K562 (cell line): ENCODE data around the gene ANK3. TPM values are rescaled to one million over a fixed set of nuclear protein-coding genes. Genes with fewer than 3 reads are reported as not detected.

Experiments
- ATAC-seq: fragments of 200-7000 bp; cut with Tn5 transposase; 3 replicates; pipeline ENCODE4 v1.9.1; 2020; ENCODE audit warnings: moderate library complexity
- BruUV-seq: library from RNA; stranded (reverse); fragments of 400-500 nt; replicated peaks from 2 replicates; lab custom pipeline; 2021; lab: Mats Ljungman, UMichigan
- CTCF ChIA-PET: fragments of 300-600 bp; formaldehyde crosslinking; extraction: SDS; loops from one replicate; lab custom pipeline; 2021; ENCODE audit warnings: low intra/inter-chr PET ratio; lab: Yijun Ruan, JAX
- POLR2A ChIA-PET: fragments of 300-600, 350-650 bp; sonication (Branson Sonifier 250); formaldehyde crosslinking; extraction: SDS; loops from one replicate; lab custom pipeline; 2021; ENCODE audit warnings: antibody characterized with exemption, inconsistent platforms; lab: Yijun Ruan, JAX
- DNase-seq, 4 experiments: peaks; one replicate each; pipeline versions ENCODE4 v3.0.0 to v3.0.0-alpha.2; 2011 to 2018; ENCODE audit warnings: low spot score in 3 of 4, mixed read lengths in 3 of 4; ENCODE audit errors: extremely low read depth in 1 of 4
- FAIRE-seq: peaks from 2 replicates; lab custom pipeline; 2011; peaks lifted over from hg19 to GRCh38; lab: Jason Lieb, UNC
- H2AFZ ChIP-seq: 2 replicates; pipeline ENCODE4 v1.6.0; 2011; ENCODE audit warnings: low read depth, low read length, control low read depth, inconsistent platforms
- H3K27ac ChIP-seq: fragments of 200-600 bp; 3 replicates; pipeline ENCODE4 v1.8.0; 2011; ENCODE audit warnings: low read depth, mild to moderate bottlenecking, control low read depth, inconsistent platforms, low read length, moderate library complexity, mixed read lengths; ENCODE audit errors: extremely low read depth
- H3K27me3 ChIP-seq, 2 experiments: fragments of 300-600 bp in 1 of 2; 2 replicates in 1 of 2; 3 replicates in 1 of 2; pipeline versions ENCODE4 v1.6.0 to v1.8.0; 2011; ENCODE audit warnings: inconsistent platforms in 2 of 2, low read length in 2 of 2, mild to moderate bottlenecking in 1 of 2, mixed read lengths in 1 of 2, moderate library complexity in 1 of 2; ENCODE audit not compliant: control insufficient read depth in 2 of 2, insufficient read depth in 2 of 2
- H3K36me3 ChIP-seq: fragments of 300-600 bp; 3 replicates; pipeline ENCODE4 v1.8.0; 2011; ENCODE audit warnings: mild to moderate bottlenecking, low read length, inconsistent platforms; ENCODE audit not compliant: control insufficient read depth, insufficient read depth
- H3K4me1 ChIP-seq, 2 experiments: fragments of 200-600 bp in 1 of 2; replicated peaks in 1 of 2; 2 replicates in 1 of 2; 3 replicates in 1 of 2; pipeline versions ENCODE4 v1.5.1 to v1.8.0; 2011; ENCODE audit warnings: inconsistent platforms in 2 of 2, low read length in 2 of 2, mild to moderate bottlenecking in 1 of 2, mixed read lengths in 1 of 2, moderate library complexity in 1 of 2; ENCODE audit not compliant: control insufficient read depth in 2 of 2, insufficient read depth in 2 of 2
- H3K4me2 ChIP-seq: 2 replicates; pipeline ENCODE4 v1.6.1; 2011; ENCODE audit warnings: low read length, control low read depth, inconsistent platforms, mixed read lengths; ENCODE audit not compliant: insufficient read depth
- H3K4me3 ChIP-seq: fragments of 200-600 bp; sonication (generic), shearing (Covaris generic); 2 replicates; pipeline ENCODE4 v1.5.1; 2016; ENCODE audit warnings: control low read depth, inconsistent platforms
- H3K79me2 ChIP-seq: fragments of 200-600 bp; 3 replicates; pipeline ENCODE4 v1.8.0; 2011; ENCODE audit warnings: low read length, inconsistent platforms; ENCODE audit not compliant: control insufficient read depth, insufficient read depth
- H3K9ac ChIP-seq, 2 experiments: 2 replicates each; pipeline versions ENCODE4 v1.6.0 to v1.6.1; 2011; ENCODE audit warnings: low read depth in 2 of 2, low read length in 2 of 2, control low read depth in 1 of 2, inconsistent platforms in 1 of 2, mild to moderate bottlenecking in 1 of 2, mixed read lengths in 1 of 2; ENCODE audit not compliant: insufficient read depth in 1 of 2
- H3K9me1 ChIP-seq: one replicate; pipeline ENCODE4 v1.6.0; 2011; ENCODE audit warnings: inconsistent platforms, mild to moderate bottlenecking, low read length, moderate library complexity; ENCODE audit not compliant: control insufficient read depth, insufficient read depth
- H3K9me3 ChIP-seq: replicated peaks from 2 replicates; pipeline ENCODE4 v1.5.1; 2011; ENCODE audit warnings: low read depth, low read length, inconsistent platforms; ENCODE audit not compliant: control insufficient read depth, insufficient read depth
- H4K20me1 ChIP-seq: replicated peaks from 2 replicates; pipeline ENCODE4 v1.6.1; 2011; ENCODE audit warnings: low read length, inconsistent platforms, mixed read lengths; ENCODE audit not compliant: control insufficient read depth, insufficient read depth
- CBX2 ChIP-seq: fragments of 200-600 bp; sonication (generic); IDR thresholded peaks from one replicate; pipeline ENCODE4 v1.6.1; 2012; ENCODE audit warnings: mild to moderate bottlenecking, low read length, inconsistent platforms; ENCODE audit not compliant: insufficient read depth, poor library complexity, severe bottlenecking
- DNMT1 ChIP-seq: fragments of 450-650 bp; IDR thresholded peaks from 2 replicates; pipeline ENCODE4 v1.6.1; 2016; ENCODE audit warnings: antibody characterized with exemption, mild to moderate bottlenecking
- DPF2 ChIP-seq: fragments of 450-650 bp; IDR thresholded peaks from 2 replicates; pipeline ENCODE4 v1.6.1; 2016
- GTF3C2 ChIP-seq: IDR thresholded peaks from 3 replicates; pipeline ENCODE4 v1.6.1; 2011; ENCODE audit warnings: borderline replicate concordance, mild to moderate bottlenecking, moderate library complexity; ENCODE audit not compliant: insufficient read length; ENCODE audit errors: extremely low read depth
- IRF1 ChIP-seq: sonication (generic); formaldehyde crosslinking; IDR thresholded peaks from 2 replicates; pipeline ENCODE4 v1.8.0; 2022; ENCODE audit warnings: missing genetic modification reagents, mild to moderate bottlenecking, borderline replicate concordance
- POLR2AphosphoS5 ChIP-seq: IDR thresholded peaks from 2 replicates; pipeline ENCODE4 v1.6.1; 2011; ENCODE audit warnings: mild to moderate bottlenecking, low read depth, low read length, moderate library complexity; ENCODE audit not compliant: control insufficient read depth, insufficient read depth
- RNF219 ChIP-seq: fragments of 250-450 bp; sonication (Bioruptor Pico); IDR thresholded peaks from 2 replicates; pipeline ENCODE4 v1.5.0; 2022; ENCODE audit warnings: mild to moderate bottlenecking
- SMAD4 ChIP-seq: fragments of 250-450 bp; sonication (Bioruptor Pico); conservative IDR thresholded peaks from 2 replicates; pipeline ENCODE4 v1.8.0; 2021; ENCODE audit warnings: inconsistent platforms, mild to moderate bottlenecking, moderate library complexity
- ZC3H8 ChIP-seq: fragments of 450-650 bp; IDR thresholded peaks from 2 replicates; pipeline ENCODE4 v1.6.1; 2017
- ZNF253 ChIP-seq: fragments of 250-450 bp; sonication (Bioruptor Pico); conservative IDR thresholded peaks from 2 replicates; pipeline ENCODE4 v1.6.1; 2021; ENCODE audit warnings: mild to moderate bottlenecking
- WGBS: fragments of 100-300 bp; shearing (Covaris generic); methylation state at CpG from one replicate; pipeline ENCODE4 v1.1.6; 2016; ENCODE audit warnings: low coverage, mixed read lengths; ENCODE audit not compliant: insufficient coverage; ENCODE audit errors: missing lambda C conversion rate; 5-methylcytosine and 5-hydroxymethylcytosine counted together
- in situ Hi-C: fragments of 300-500 bp; cut with MboI; formaldehyde crosslinking; loops from 4 replicates; pipeline ENCODE4 v1.15.0; 2018; ENCODE audit warnings: inconsistent platforms, mixed read lengths
- intact Hi-C: fragments of 100-400 bp; cut with micrococcal nuclease; formaldehyde crosslinking; loops from 2 replicates; pipeline ENCODE4 v1.14.2; 2022
- polyA plus RNA-seq, 8 experiments: library from polyadenylated mRNA; depleted of rRNA in 4 of 8; stranded (reverse) in 5 of 8; unstranded in 3 of 8; fragments of >200 nt; fragmentation: Nextera tagmentation in 2 of 8; fragmentation: Illumina TruSeq in 1 of 8; extraction: Ambion mirVana in 2 of 8; extraction: Trizol in 1 of 8; gene quantifications; 2 replicates each; pipeline versions ENCODE4 v1.2.1 to v1.2.3, GENCODE V29; 2011 to 2014; ENCODE audit warnings: inconsistent platforms in 1 of 8, missing spikeins in 1 of 8
- total RNA-seq, 7 experiments: library from RNA; depleted of rRNA in 6 of 7; stranded (reverse); fragments of >200 nt in 6 of 7; fragmentation: Illumina TruSeq in 2 of 7; extraction: Trizol in 2 of 7; gene quantifications; 2 replicates each; pipeline versions ENCODE4 v1.2.1 to v1.2.3, GENCODE V29; 2011 to 2021; ENCODE audit warnings: low replicate concordance in 1 of 7

Gene ANK3
- total and polyA plus RNA-seq, 9 of the 15 experiments (the other 6 are each of a cell fraction or from before 2014, with no cell fraction given) = 10.0 to 32.3 (median 17.9) TPM

- no peaks in the 10 kb centered on the region for H3K4me1 ChIP-seq
- H3K9me3 ChIP-seq = no peaks in the 10 kb centered on the region
- H3K27ac ChIP-seq = no peak overlapping the region
- ATAC-seq (no peak), DNase-seq (no peak), FAIRE-seq (no peak)
- no TSS peak for BruUV-seq
- in situ Hi-C loops = no loop called here
- no peaks in the 10 kb centered on the region; a peak in 1 of 5 replicates for H3K27me3 ChIP-seq
- POLR2A ChIA-PET = no interaction called here
- H3K9me1 ChIP-seq = no peaks in the 10 kb centered on the region
- no peak overlapping the region for H3K9ac ChIP-seq
- no peaks in the 10 kb centered on the region for H3K36me3 ChIP-seq
- 21% methylated on average over 1 of the region's 1 CpG for WGBS
- intact Hi-C loops = no loop called here
- H3K79me2 ChIP-seq = no peaks in the 10 kb centered on the region
- no peak overlapping the region for H3K4me3 ChIP-seq
- H3K4me2 ChIP-seq = no peak overlapping the region
- TF ChIP-seq SMAD4 (CRISPR knock-in tag) = no peak
- no peak overlapping the region for H2AFZ ChIP-seq
- CTCF ChIA-PET = no interaction called here
- H4K20me1 ChIP-seq = no peaks in the 10 kb centered on the region
Measured at GRCh38 chr10:60340973-60341372, 48.7 kb downstream of the ANK3 start.

- in situ Hi-C loops = no loop called here
- FAIRE-seq = no peak
- H3K4me2 ChIP-seq = no peak overlapping the region
- no peaks in the 10 kb centered on the region for H3K4me1 ChIP-seq
- intact Hi-C loops = loop anchor here (5.0 to 10.0 kb wide), 2 partner anchors 102 to 305 kb away; no protein-coding TSS in a partner anchor
- H3K79me2 ChIP-seq = no peaks in the 10 kb centered on the region
- BruUV-seq = no TSS peak
- no peak overlapping the region for H3K9ac ChIP-seq
- H3K36me3 ChIP-seq = no peaks in the 10 kb centered on the region
- POLR2A ChIA-PET = interaction anchor here (1.0 to 2.1 kb wide), 2 partner anchors 10 to 37 kb away, joined by 6 to 7 read pairs; no protein-coding TSS in a partner anchor
- no peak overlapping the region for H2AFZ ChIP-seq
- no peaks in the 10 kb centered on the region; a peak in 1 of 5 replicates for H3K27me3 ChIP-seq
- no peak for DNase-seq
- 59% methylated on average over 4 of the region's 4 CpGs for WGBS
- no peak for ATAC-seq
- no peak overlapping the region for H3K4me3 ChIP-seq
- no peaks in the 10 kb centered on the region for H3K9me1 ChIP-seq
- H4K20me1 ChIP-seq = no peaks in the 10 kb centered on the region
- no peak overlapping the region for H3K27ac ChIP-seq
- H3K9me3 ChIP-seq = no peaks in the 10 kb centered on the region
- CTCF ChIA-PET = no interaction called here
- TF ChIP-seq RNF219 (CRISPR knock-in tag) = no peak
- no peak for TF ChIP-seq DNMT1
- no peak for TF ChIP-seq POLR2AphosphoS5
- TF ChIP-seq CBX2 = no peak
- no peak for TF ChIP-seq ZNF253
- no peak for TF ChIP-seq ZC3H8
- TF ChIP-seq DPF2 = no peak
- TF ChIP-seq IRF1 (CRISPR knock-in tag) = no peak
- no peak for TF ChIP-seq GTF3C2
Measured at GRCh38 chr10:60339757-60340156, 49.9 kb downstream of the ANK3 start.
